ENCODE data around the gene XPC. TPM values are rescaled to one million over a fixed set of nuclear protein-coding genes. Genes with fewer than 3 reads are reported as not detected.

The XPC gene
- total RNA-seq, 1 donor from 2014 or later, result 10.4 TPM

- peaks cover 91% of the 10 kb centered on the region for H3K36me3 ChIP-seq
- H3K4me1 ChIP-seq, result peaks cover 22% of the 10 kb centered on the region
- TF ChIP-seq CTCF (IDR thresholded peaks at IDR 0.05; ENCODE audit: borderline replicate concordance), result no peak
- H3K4me3 ChIP-seq, result no peak overlapping the region
- H3K27ac ChIP-seq (replicated peaks), result peak overlapping the region; percentile 42
- DNase-seq, result no peak
- H3K9me3 ChIP-seq (replicated peaks), result no peaks in the 10 kb centered on the region
- no peaks in the 10 kb centered on the region for H3K27me3 ChIP-seq (ENCODE audit: low read depth)
- intact Hi-C loops (cut with micrococcal nuclease), result no loop called here
These were observed 41.4 kb downstream of the XPC start for GRCh38 chr3:14137004-14137403.

- intact Hi-C loops (cut with micrococcal nuclease), result no loop called here
- no peaks in the 10 kb centered on the region for H3K27me3 ChIP-seq (ENCODE audit: low read depth)
These were observed 42.8 kb downstream of the XPC start for GRCh38 chr3:14135581-14135980.

GRCh38 chr3:14134291-14134690 is 44.1 kb downstream of the XPC start:
- Histone ChIP-seq H3K9me3 (replicated peaks) (no peaks in the 10 kb centered on the region), H3K36me3 (peaks cover 94% of the 10 kb centered on the region), H3K27me3 (ENCODE audit: low read depth) (no peaks in the 10 kb centered on the region), H3K4me1 (peaks cover 12% of the 10 kb centered on the region), H3K4me3 (no peak overlapping the region), H3K27ac (replicated peaks) (no peak overlapping the region)
- intact Hi-C loops (cut with micrococcal nuclease), result no loop called here
- no peak for TF ChIP-seq CTCF (IDR thresholded peaks at IDR 0.05; ENCODE audit: borderline replicate concordance)
- no peak for DNase-seq

More at GRCh38 chr3:14135581-14135980, 42.8 kb downstream of the XPC start:
- H3K9me3 ChIP-seq (replicated peaks), result no peaks in the 10 kb centered on the region
- no peak overlapping the region for H3K4me3 ChIP-seq
- peaks cover 12% of the 10 kb centered on the region for H3K4me1 ChIP-seq
- no peak for TF ChIP-seq CTCF (IDR thresholded peaks at IDR 0.05; ENCODE audit: borderline replicate concordance)
- H3K27ac ChIP-seq (replicated peaks), result no peak overlapping the region
- DNase-seq, result no peak
- H3K36me3 ChIP-seq, result peaks cover 91% of the 10 kb centered on the region

GRCh38 chr3:14133876-14134275 is 44.5 kb downstream of the XPC start:
- DNase-seq, result no peak
- no peak overlapping the region for H3K4me3 ChIP-seq
- H3K4me1 ChIP-seq, result peaks cover 12% of the 10 kb centered on the region
- no peak for TF ChIP-seq CTCF (IDR thresholded peaks at IDR 0.05; ENCODE audit: borderline replicate concordance)
- H3K36me3 ChIP-seq, result peaks cover 94% of the 10 kb centered on the region
- H3K9me3 ChIP-seq (replicated peaks), result no peaks in the 10 kb centered on the region
- intact Hi-C loops (cut with micrococcal nuclease), result no loop called here
- H3K27ac ChIP-seq (replicated peaks), result no peak overlapping the region
- H3K27me3 ChIP-seq (ENCODE audit: low read depth), result no peaks in the 10 kb centered on the region

GRCh38 chr3:14133188-14133800 is 45.1 kb downstream of the XPC start:
- DNase-seq, result no peak
- H3K9me3 ChIP-seq (replicated peaks), result no peaks in the 10 kb centered on the region
- no peak overlapping the region for H3K27ac ChIP-seq (replicated peaks)
- H3K36me3 ChIP-seq, result peaks cover 94% of the 10 kb centered on the region
- no peak overlapping the region for H3K4me3 ChIP-seq
- peaks cover 12% of the 10 kb centered on the region for H3K4me1 ChIP-seq
- intact Hi-C loops (cut with micrococcal nuclease), result no loop called here
- no peaks in the 10 kb centered on the region for H3K27me3 ChIP-seq (ENCODE audit: low read depth)
- TF ChIP-seq CTCF (IDR thresholded peaks at IDR 0.05; ENCODE audit: borderline replicate concordance), result no peak
